GM12878 (cell line): ENCODE data around the gene CSAD. TPM values are rescaled to one million over a fixed set of nuclear protein-coding genes. Genes with fewer than 3 reads are reported as not detected.

Experiments used
- CBX5 ChIP-seq: sonication (generic); IDR thresholded peaks from 2 replicates; pipeline ENCODE4 v1.6.1; 2016; ENCODE audit warnings: low read depth, moderate library complexity, mild to moderate bottlenecking, inconsistent platforms
- DPF2 ChIP-seq: fragments of 450-650 bp; IDR thresholded peaks from 2 replicates; pipeline ENCODE4 v1.6.1; 2017; ENCODE audit warnings: mild to moderate bottlenecking
- ESRRA ChIP-seq: IDR thresholded peaks from 2 replicates; pipeline ENCODE4 v1.6.1; 2012; ENCODE audit warnings: mild to moderate bottlenecking, low read length, improper control_type of control experiment
- GATAD2B ChIP-seq: fragments of 450-650 bp; conservative IDR thresholded peaks from 2 replicates; pipeline ENCODE4 v1.6.1; 2017; ENCODE audit warnings: low read depth, mild to moderate bottlenecking, moderate library complexity
- KDM1A ChIP-seq: fragments of 200-600 bp; sonication (generic); IDR thresholded peaks from 2 replicates; pipeline ENCODE4 v1.6.1; 2016; ENCODE audit warnings: borderline replicate concordance
- NFYB ChIP-seq: IDR thresholded peaks from 2 replicates; pipeline ENCODE4 v1.6.1; 2011; ENCODE audit warnings: low read depth, mild to moderate bottlenecking, low read length, improper control_type of control experiment, moderate library complexity; ENCODE audit not compliant: insufficient read depth
- PAX5 ChIP-seq: IDR thresholded peaks from 2 replicates; pipeline ENCODE4 v1.6.1; 2011; ENCODE audit warnings: low read depth, low read length, borderline replicate concordance
- RCOR1 ChIP-seq: conservative IDR thresholded peaks from 2 replicates; pipeline ENCODE4 v1.6.1; 2012; ENCODE audit warnings: low read depth, low read length, improper control_type of control experiment
- RELA ChIP-seq: fragments of 450-650 bp; IDR thresholded peaks from 2 replicates; pipeline ENCODE4 v1.8.0; 2014; ENCODE audit warnings: borderline replicate concordance; ENCODE audit not compliant: partially characterized antibody
- SIN3A ChIP-seq: IDR thresholded peaks from 2 replicates; pipeline ENCODE4 v1.6.1; 2012; ENCODE audit warnings: low read depth, low read length, improper control_type of control experiment
- SIX5 ChIP-seq: IDR thresholded peaks from 2 replicates; pipeline ENCODE4 v1.6.1; 2011; ENCODE audit warnings: mild to moderate bottlenecking, low read depth, low read length, moderate library complexity; ENCODE audit not compliant: severe bottlenecking
- SRF ChIP-seq, 2 experiments: IDR thresholded peaks; 2 replicates each; pipeline ENCODE4 v1.6.1; 2011; ENCODE audit warnings: low read depth in 2 of 2, low read length in 2 of 2, mild to moderate bottlenecking in 1 of 2, moderate library complexity in 1 of 2
- SUZ12 ChIP-seq: fragments of 200-600 bp; sonication (generic); IDR thresholded peaks from one replicate; pipeline ENCODE4 v1.6.1; 2018; ENCODE audit warnings: antibody characterized with exemption, mild to moderate bottlenecking; ENCODE audit not compliant: unreplicated experiment
- TARDBP ChIP-seq: IDR thresholded peaks from 2 replicates; pipeline ENCODE4 v1.6.1; 2016; ENCODE audit warnings: borderline replicate concordance
- TCF7 ChIP-seq: IDR thresholded peaks from 2 replicates; pipeline ENCODE4 v1.6.1; 2014; ENCODE audit warnings: antibody characterized with exemption, borderline replicate concordance
- YBX1 ChIP-seq: fragments of 450-650 bp; IDR thresholded peaks from 2 replicates; pipeline ENCODE4 v1.6.1; 2016; ENCODE audit warnings: antibody characterized with exemption
- ZNF24 ChIP-seq: fragments of 450-650 bp; IDR thresholded peaks from 2 replicates; pipeline ENCODE4 v1.6.1; 2017; ENCODE audit warnings: antibody characterized with exemption, mild to moderate bottlenecking
- polyA plus RNA-seq, 11 experiments: library from polyadenylated mRNA; depleted of rRNA in 4 of 11; unstranded in 6 of 11; stranded (reverse) in 5 of 11; fragments of >200 nt; fragmentation: Nextera tagmentation in 4 of 11; fragmentation: Illumina TruSeq in 1 of 11; extraction: Ambion mirVana in 4 of 11; extraction: Trizol in 1 of 11; gene quantifications; 1 replicate in 1 of 11; 2 replicates in 10 of 11; pipeline versions ENCODE4 v1.2.1 to v1.2.3, GENCODE V29; 2011 to 2016; ENCODE audit warnings: inconsistent platforms in 2 of 11, missing spikeins in 2 of 11, low read depth in 1 of 11
- total RNA-seq, 4 experiments: library from RNA; depleted of rRNA in 3 of 4; stranded (reverse); fragments of >200 nt in 3 of 4; fragmentation: Illumina TruSeq in 1 of 4; extraction: Trizol in 1 of 4; gene quantifications; 2 replicates each; pipeline versions ENCODE4 v1.2.1 to v1.2.3, GENCODE V29; 2013 to 2021
- TF ChIP-seq, protein P1 (sequence below): IDR thresholded peaks from 2 replicates; pipeline ENCODE4 v1.6.1; 2011; ENCODE audit warnings: low read depth, low read length, improper control_type of control experiment, borderline replicate concordance
- TF ChIP-seq, protein P2 (sequence below): fragments of 450-650 bp; IDR thresholded peaks from 2 replicates; pipeline ENCODE4 v1.6.1; 2017; ENCODE audit warnings: borderline replicate concordance
- TF ChIP-seq, protein P3 (sequence below): IDR thresholded peaks from 2 replicates; pipeline ENCODE4 v1.6.1; 2012; ENCODE audit warnings: improper control_type of control experiment, low read depth, low read length; ENCODE audit not compliant: insufficient replicate concordance
- TF ChIP-seq, protein P4 (sequence below): fragments of 450-650 bp; IDR thresholded peaks from 2 replicates; pipeline ENCODE4 v1.6.1; 2018; ENCODE audit warnings: borderline replicate concordance, mild to moderate bottlenecking; ENCODE audit not compliant: partially characterized antibody

CSAD gene
- total and polyA plus RNA-seq, 10 of the 15 experiments (the other 5 are each of a cell fraction or from before 2014, with no cell fraction given): 1.1 to 20.4 (median 6.2) TPM

DNA sequence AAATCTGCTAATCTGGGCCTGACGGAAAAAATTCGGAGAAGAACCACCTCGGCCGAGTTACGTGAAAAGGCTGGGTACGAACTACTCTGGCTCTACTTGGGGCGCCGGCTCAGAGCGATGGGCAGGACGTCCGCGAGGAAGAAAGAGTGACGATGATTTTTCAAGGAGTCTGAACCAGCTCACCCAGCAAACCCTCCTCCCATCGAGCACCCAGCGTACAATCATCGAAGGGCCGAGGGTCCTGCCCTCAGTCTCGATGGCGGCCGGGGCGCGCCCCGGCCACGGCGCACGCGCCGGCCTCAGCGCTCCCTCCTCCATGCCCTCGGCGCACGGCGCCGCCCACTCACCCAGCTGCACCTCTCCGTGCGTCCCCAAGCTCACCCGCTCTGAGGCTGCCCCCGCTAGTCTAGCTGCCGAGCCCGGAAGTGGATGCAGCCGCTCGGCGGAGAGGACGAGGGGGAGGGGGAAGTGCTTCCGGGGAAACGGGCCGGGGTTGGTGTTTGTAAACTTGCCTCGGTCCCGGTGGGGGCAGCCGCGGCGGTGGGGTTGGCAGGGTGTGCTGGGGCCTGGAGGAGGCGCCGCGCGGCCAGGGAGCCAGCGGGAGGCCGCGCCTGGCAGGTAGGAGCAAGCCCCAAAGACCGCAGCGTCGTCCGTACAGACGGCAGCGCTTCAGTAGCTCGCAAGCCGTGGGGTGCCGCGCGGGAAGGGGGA is at the start of gene CSAD, which contains the start of gene ZNF740 (continued):
- TF ChIP-seq, protein P1, sequence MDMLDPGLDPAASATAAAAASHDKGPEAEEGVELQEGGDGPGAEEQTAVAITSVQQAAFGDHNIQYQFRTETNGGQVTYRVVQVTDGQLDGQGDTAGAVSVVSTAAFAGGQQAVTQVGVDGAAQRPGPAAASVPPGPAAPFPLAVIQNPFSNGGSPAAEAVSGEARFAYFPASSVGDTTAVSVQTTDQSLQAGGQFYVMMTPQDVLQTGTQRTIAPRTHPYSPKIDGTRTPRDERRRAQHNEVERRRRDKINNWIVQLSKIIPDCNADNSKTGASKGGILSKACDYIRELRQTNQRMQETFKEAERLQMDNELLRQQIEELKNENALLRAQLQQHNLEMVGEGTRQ: no peak
- no peak for TF ChIP-seq SUZ12
- TF ChIP-seq DPF2: 0 out of 2 replicates have a peak, but pooled peaks have one; percentile 71
- TF ChIP-seq KDM1A: no peak
- no peak for TF ChIP-seq YBX1
- peak; percentile 65 for TF ChIP-seq SIX5
- TF ChIP-seq GATAD2B: no peak; the same call in 1 of the 2 replicates
- TF ChIP-seq, protein P2, sequence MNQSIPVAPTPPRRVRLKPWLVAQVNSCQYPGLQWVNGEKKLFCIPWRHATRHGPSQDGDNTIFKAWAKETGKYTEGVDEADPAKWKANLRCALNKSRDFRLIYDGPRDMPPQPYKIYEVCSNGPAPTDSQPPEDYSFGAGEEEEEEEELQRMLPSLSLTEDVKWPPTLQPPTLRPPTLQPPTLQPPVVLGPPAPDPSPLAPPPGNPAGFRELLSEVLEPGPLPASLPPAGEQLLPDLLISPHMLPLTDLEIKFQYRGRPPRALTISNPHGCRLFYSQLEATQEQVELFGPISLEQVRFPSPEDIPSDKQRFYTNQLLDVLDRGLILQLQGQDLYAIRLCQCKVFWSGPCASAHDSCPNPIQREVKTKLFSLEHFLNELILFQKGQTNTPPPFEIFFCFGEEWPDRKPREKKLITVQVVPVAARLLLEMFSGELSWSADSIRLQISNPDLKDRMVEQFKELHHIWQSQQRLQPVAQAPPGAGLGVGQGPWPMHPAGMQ: no peak
- TF ChIP-seq ESRRA: no peak
- peak; percentile 88; the same call in 1 of the 2 replicates for TF ChIP-seq TARDBP
- TF ChIP-seq TCF7: no peak
- no peak for TF ChIP-seq RELA
- no peak for TF ChIP-seq NFYB
- TF ChIP-seq, protein P3, sequence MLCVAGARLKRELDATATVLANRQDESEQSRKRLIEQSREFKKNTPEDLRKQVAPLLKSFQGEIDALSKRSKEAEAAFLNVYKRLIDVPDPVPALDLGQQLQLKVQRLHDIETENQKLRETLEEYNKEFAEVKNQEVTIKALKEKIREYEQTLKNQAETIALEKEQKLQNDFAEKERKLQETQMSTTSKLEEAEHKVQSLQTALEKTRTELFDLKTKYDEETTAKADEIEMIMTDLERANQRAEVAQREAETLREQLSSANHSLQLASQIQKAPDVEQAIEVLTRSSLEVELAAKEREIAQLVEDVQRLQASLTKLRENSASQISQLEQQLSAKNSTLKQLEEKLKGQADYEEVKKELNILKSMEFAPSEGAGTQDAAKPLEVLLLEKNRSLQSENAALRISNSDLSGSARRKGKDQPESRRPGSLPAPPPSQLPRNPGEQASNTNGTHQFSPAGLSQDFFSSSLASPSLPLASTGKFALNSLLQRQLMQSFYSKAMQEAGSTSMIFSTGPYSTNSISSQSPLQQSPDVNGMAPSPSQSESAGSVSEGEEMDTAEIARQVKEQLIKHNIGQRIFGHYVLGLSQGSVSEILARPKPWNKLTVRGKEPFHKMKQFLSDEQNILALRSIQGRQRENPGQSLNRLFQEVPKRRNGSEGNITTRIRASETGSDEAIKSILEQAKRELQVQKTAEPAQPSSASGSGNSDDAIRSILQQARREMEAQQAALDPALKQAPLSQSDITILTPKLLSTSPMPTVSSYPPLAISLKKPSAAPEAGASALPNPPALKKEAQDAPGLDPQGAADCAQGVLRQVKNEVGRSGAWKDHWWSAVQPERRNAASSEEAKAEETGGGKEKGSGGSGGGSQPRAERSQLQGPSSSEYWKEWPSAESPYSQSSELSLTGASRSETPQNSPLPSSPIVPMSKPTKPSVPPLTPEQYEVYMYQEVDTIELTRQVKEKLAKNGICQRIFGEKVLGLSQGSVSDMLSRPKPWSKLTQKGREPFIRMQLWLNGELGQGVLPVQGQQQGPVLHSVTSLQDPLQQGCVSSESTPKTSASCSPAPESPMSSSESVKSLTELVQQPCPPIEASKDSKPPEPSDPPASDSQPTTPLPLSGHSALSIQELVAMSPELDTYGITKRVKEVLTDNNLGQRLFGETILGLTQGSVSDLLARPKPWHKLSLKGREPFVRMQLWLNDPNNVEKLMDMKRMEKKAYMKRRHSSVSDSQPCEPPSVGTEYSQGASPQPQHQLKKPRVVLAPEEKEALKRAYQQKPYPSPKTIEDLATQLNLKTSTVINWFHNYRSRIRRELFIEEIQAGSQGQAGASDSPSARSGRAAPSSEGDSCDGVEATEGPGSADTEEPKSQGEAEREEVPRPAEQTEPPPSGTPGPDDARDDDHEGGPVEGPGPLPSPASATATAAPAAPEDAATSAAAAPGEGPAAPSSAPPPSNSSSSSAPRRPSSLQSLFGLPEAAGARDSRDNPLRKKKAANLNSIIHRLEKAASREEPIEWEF: no peak
- no peak for TF ChIP-seq RCOR1
- TF ChIP-seq, protein P4, sequence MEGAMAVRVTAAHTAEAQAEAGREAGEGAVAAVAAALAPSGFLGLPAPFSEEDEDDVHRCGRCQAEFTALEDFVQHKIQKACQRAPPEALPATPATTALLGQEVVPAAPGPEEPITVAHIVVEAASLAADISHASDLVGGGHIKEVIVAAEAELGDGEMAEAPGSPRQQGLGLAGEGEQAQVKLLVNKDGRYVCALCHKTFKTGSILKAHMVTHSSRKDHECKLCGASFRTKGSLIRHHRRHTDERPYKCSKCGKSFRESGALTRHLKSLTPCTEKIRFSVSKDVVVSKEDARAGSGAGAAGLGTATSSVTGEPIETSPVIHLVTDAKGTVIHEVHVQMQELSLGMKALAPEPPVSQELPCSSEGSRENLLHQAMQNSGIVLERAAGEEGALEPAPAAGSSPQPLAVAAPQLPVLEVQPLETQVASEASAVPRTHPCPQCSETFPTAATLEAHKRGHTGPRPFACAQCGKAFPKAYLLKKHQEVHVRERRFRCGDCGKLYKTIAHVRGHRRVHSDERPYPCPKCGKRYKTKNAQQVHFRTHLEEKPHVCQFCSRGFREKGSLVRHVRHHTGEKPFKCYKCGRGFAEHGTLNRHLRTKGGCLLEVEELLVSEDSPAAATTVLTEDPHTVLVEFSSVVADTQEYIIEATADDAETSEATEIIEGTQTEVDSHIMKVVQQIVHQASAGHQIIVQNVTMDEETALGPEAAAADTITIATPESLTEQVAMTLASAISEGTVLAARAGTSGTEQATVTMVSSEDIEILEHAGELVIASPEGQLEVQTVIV: peak; percentile 58
- peak; percentile 63; the same call in 1 of the 2 replicates for TF ChIP-seq PAX5
- TF ChIP-seq ZNF24: no peak
- 0 out of 2 replicates have a peak, but pooled peaks have one; percentile 29 for TF ChIP-seq CBX5
- no peak for TF ChIP-seq SIN3A
- TF ChIP-seq SRF (IDR thresholded peaks at IDR 0.05; ENCODE audit: low read depth in 2 of 2, low read length in 2 of 2): peak in 1 of 2 experiments; percentile 32; a peak in 1 of 4 replicates
